Endodermal cell (in vitro differentiated cells): ENCODE measurements around the gene RANGAP1. TPM values are rescaled to one million over a fixed set of nuclear protein-coding genes. Genes with fewer than 3 reads are reported as not detected.

Experiments
- DNase-seq: peaks from one replicate; pipeline ENCODE4 v3.0.0-alpha.2; 2017
- H3K27ac ChIP-seq: 2 replicates; pipeline ENCODE4 v1.5.1; 2013; ENCODE audit warnings: mild to moderate bottlenecking, low read depth, low read length, moderate library complexity
- H3K27me3 ChIP-seq: 2 replicates; pipeline ENCODE4 v1.6.1; 2013; ENCODE audit warnings: mild to moderate bottlenecking, low read length, moderate library complexity; ENCODE audit not compliant: insufficient read depth, control insufficient read depth, poor library complexity, severe bottlenecking
- H3K36me3 ChIP-seq: 2 replicates; pipeline ENCODE4 v1.7.0; 2013; ENCODE audit warnings: mild to moderate bottlenecking, low read length, moderate library complexity; ENCODE audit not compliant: control insufficient read depth, insufficient read depth
- H3K4me1 ChIP-seq: one replicate; pipeline ENCODE4 v1.7.0; 2013; ENCODE audit warnings: low read length; ENCODE audit not compliant: control insufficient read depth, insufficient read depth
- H3K4me3 ChIP-seq: 2 replicates; pipeline ENCODE4 v1.5.1; 2013; ENCODE audit warnings: mild to moderate bottlenecking, low read length, moderate library complexity
- H3K9ac ChIP-seq: 2 replicates; pipeline ENCODE4 v1.6.1; 2013; ENCODE audit warnings: mild to moderate bottlenecking, low read length, moderate library complexity; ENCODE audit not compliant: poor library complexity, severe bottlenecking; ENCODE audit errors: extremely low read depth
- H3K9me3 ChIP-seq: 2 replicates; pipeline ENCODE4 v1.6.1; 2013; ENCODE audit warnings: mild to moderate bottlenecking, low read length, moderate library complexity; ENCODE audit not compliant: control insufficient read depth
- H3K27ac Mint-ChIP-seq: 2 replicates; pipeline ENCODE4 v1.8.0; 2020; ENCODE audit warnings: mixed read lengths
- H3K27me3 Mint-ChIP-seq: 2 replicates; pipeline ENCODE4 v1.8.0; 2021; ENCODE audit warnings: mild to moderate bottlenecking, mixed read lengths; ENCODE audit not compliant: insufficient read depth
- H3K36me3 Mint-ChIP-seq: 2 replicates; pipeline ENCODE4 v1.8.0; 2020; ENCODE audit warnings: low read depth, mixed read lengths
- H3K4me1 Mint-ChIP-seq: 2 replicates; pipeline ENCODE4 v1.8.0; 2020; ENCODE audit warnings: mixed read lengths
- H3K4me3 Mint-ChIP-seq: 2 replicates; pipeline ENCODE4 v1.8.0; 2020; ENCODE audit warnings: mild to moderate bottlenecking, moderate library complexity, mixed read lengths
- H3K9me3 Mint-ChIP-seq: 2 replicates; pipeline ENCODE4 v1.8.0; 2020; ENCODE audit warnings: mild to moderate bottlenecking, mixed read lengths
- CTCF ChIP-seq: fragments of 200-600 bp; sonication (generic); conservative IDR thresholded peaks from 2 replicates; pipeline ENCODE4 v1.5.0; 2021; ENCODE audit warnings: antibody characterized with exemption, mild to moderate bottlenecking
- WGBS, 2 experiments: methylation state at CpG; one replicate each; pipeline versions ENCODE4 v1.1.5 to v1.1.7; 2013; ENCODE audit warnings: missing lambda C conversion rate in 2 of 2, mixed read lengths in 1 of 2; ENCODE audit not compliant: insufficient coverage in 1 of 2, insufficient read length in 1 of 2; 5-methylcytosine and 5-hydroxymethylcytosine counted together
- total RNA-seq, 2 donors: library from RNA; stranded (reverse); fragmentation: NEBNext Ultra II Directional in 1 of 2; extraction: Animal tissue kit (Norgen Biotek cat#: 25700) in 1 of 2; gene quantifications; 2 replicates in 1 of 2; 3 replicates in 1 of 2; pipeline ENCODE4 v1.2.1, GENCODE V29; 2021

RANGAP1 gene
- total RNA-seq, 2 donors from 2014 or later: 95.2 to 122 TPM

- Mint-ChIP-seq H3K36me3 (peaks cover 75% of the 10 kb centered on the region), H3K27me3 (no peaks in the 10 kb centered on the region), H3K27ac (no peak overlapping the region), H3K9me3 (peaks cover 11% of the 10 kb centered on the region), H3K4me1 (no peaks in the 10 kb centered on the region), H3K4me3 (no peak overlapping the region)
- H3K4me1 ChIP-seq: no peaks in the 10 kb centered on the region
- peak; percentile 38 for DNase-seq
- peaks cover 16% of the 10 kb centered on the region for H3K9me3 ChIP-seq
- peaks cover 56% of the 10 kb centered on the region for H3K36me3 ChIP-seq
- 90 to 100% methylated on average over 2 to 13 of the region's 13 CpGs for WGBS, 2 experiments
- no peaks in the 10 kb centered on the region for H3K27me3 ChIP-seq
- H3K27ac ChIP-seq: peak overlapping the region; percentile 50
- H3K4me3 ChIP-seq: no peak overlapping the region
- H3K9ac ChIP-seq: no peak overlapping the region
- TF ChIP-seq CTCF: no peak
Observed at GRCh38 chr22:41216984-41217383, 69.0 kb downstream of the RANGAP1 start.

GRCh38 chr22:41215926-41216325, 70.1 kb downstream of the RANGAP1 start:
- Mint-ChIP-seq H3K9me3 (peaks cover 11% of the 10 kb centered on the region), H3K36me3 (peaks cover 73% of the 10 kb centered on the region), H3K4me1 (no peaks in the 10 kb centered on the region), H3K4me3 (no peak overlapping the region), H3K27ac (no peak overlapping the region), H3K27me3 (no peaks in the 10 kb centered on the region)
- no peak for TF ChIP-seq CTCF
- DNase-seq: no peak
- H3K9ac ChIP-seq: no peak overlapping the region
- H3K27ac ChIP-seq: no peak overlapping the region
- no peaks in the 10 kb centered on the region for H3K4me1 ChIP-seq
- H3K27me3 ChIP-seq: no peaks in the 10 kb centered on the region
- WGBS, 2 experiments: 93 to 98% methylated on average over 4 to 7 of the region's 7 CpGs
- H3K4me3 ChIP-seq: no peak overlapping the region
- H3K9me3 ChIP-seq: peaks cover 16% of the 10 kb centered on the region
- H3K36me3 ChIP-seq: peaks cover 54% of the 10 kb centered on the region

GRCh38 chr22:41215409-41215808, 70.6 kb downstream of the RANGAP1 start:
- Histone ChIP-seq H3K27me3 (no peaks in the 10 kb centered on the region), H3K36me3 (peaks cover 56% of the 10 kb centered on the region), H3K4me3 (no peak overlapping the region), H3K27ac (no peak overlapping the region), H3K9me3 (peaks cover 16% of the 10 kb centered on the region), H3K9ac (no peak overlapping the region), H3K4me1 (no peaks in the 10 kb centered on the region)
- no peak for TF ChIP-seq CTCF
- Mint-ChIP-seq H3K9me3 (peaks cover 11% of the 10 kb centered on the region), H3K36me3 (peaks cover 72% of the 10 kb centered on the region), H3K4me3 (no peak overlapping the region), H3K4me1 (no peaks in the 10 kb centered on the region), H3K27ac (no peak overlapping the region), H3K27me3 (no peaks in the 10 kb centered on the region)
- 95 to 97% methylated on average over 4 to 10 of the region's 10 CpGs for WGBS, 2 experiments
- DNase-seq: no peak
